Activated naive CD8-positive, alpha-beta T cell (primary cell): Measurements from ENCODE around the gene ZBTB40.

Experiments used
- H3K27ac Mint-ChIP-seq: one replicate; pipeline ENCODE4 v1.8.0; 2021; ENCODE audit warnings: mixed read lengths
- H3K27me3 Mint-ChIP-seq: one replicate; pipeline ENCODE4 v1.8.0; 2021; ENCODE audit warnings: mixed read lengths
- H3K36me3 Mint-ChIP-seq: one replicate; pipeline ENCODE4 v1.8.0; 2021; ENCODE audit warnings: mixed read lengths
- H3K4me1 Mint-ChIP-seq: one replicate; pipeline ENCODE4 v1.8.0; 2021; ENCODE audit warnings: low read depth, mixed read lengths
- H3K4me3 Mint-ChIP-seq: one replicate; pipeline ENCODE4 v1.8.0; 2021; ENCODE audit warnings: mild to moderate bottlenecking, mixed read lengths
- H3K9me3 Mint-ChIP-seq: one replicate; pipeline ENCODE4 v1.8.0; 2021; ENCODE audit warnings: low read depth, mixed read lengths

ZBTB40 gene

GRCh38 chr1:22553991-22554522 is 102.4 kb downstream of the ZBTB40 start:
- peaks cover 25% of the 10 kb centered on the region for H3K27me3 Mint-ChIP-seq
- no peaks in the 10 kb centered on the region for H3K36me3 Mint-ChIP-seq
- H3K4me3 Mint-ChIP-seq, result no peak overlapping the region
- no peaks in the 10 kb centered on the region for H3K4me1 Mint-ChIP-seq
- H3K9me3 Mint-ChIP-seq, result no peaks in the 10 kb centered on the region
- H3K27ac Mint-ChIP-seq, result no peak overlapping the region

DNA sequence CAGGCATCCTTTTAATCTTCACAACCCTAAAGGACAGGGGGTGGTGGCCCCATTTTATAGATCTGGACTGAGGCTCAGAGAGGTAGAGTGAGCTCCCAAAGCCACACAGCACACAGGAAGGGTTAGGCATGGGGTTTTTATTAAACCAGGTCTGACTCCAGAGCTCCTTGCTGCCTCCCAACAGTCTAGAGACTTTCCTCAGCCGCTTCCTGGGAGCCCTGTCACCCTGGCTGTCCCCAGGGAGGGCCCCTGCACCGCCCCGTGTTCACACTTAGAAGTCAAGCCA is 103.7 kb downstream of the ZBTB40 start:
- H3K27me3 Mint-ChIP-seq, result peaks cover 27% of the 10 kb centered on the region
- H3K9me3 Mint-ChIP-seq, result no peaks in the 10 kb centered on the region
- no peaks in the 10 kb centered on the region for H3K4me1 Mint-ChIP-seq
- no peak overlapping the region for H3K27ac Mint-ChIP-seq
- H3K4me3 Mint-ChIP-seq, result no peak overlapping the region
- H3K36me3 Mint-ChIP-seq, result no peaks in the 10 kb centered on the region

DNA sequence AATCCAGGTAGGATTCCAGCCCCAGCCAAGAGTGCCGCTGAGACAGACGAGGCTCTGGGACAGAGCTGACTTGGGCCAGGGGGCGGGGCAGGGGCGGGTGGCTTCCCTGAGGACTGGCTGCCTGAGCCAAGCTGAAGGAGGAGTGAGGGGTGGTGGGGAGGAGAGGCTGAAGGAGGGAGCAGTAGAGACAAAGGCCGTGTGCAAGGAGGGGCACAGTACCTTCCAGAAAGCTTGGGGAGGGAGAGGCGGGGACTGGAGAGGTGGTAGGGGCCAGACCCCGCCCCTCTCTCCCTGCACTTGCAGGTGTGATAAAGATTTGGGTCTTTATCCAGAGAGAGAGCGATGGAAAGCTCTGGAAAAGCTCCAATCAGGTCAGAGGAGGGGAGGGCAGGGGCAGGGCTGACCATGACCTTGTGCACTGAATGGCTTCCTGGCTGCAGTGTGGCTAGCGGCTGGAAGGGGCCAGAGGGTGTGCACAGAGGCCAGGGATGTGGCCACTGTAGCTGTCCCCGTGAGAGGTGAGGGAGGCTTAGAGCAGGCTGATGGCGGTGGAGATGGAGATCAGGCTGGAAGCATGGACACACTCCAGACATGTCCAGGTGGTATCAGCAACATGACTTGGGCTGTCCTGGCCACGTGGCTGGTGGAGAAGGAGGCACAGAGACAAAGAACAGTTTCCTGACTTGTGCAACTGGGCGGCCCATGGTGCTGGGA is 104.9 kb downstream of the ZBTB40 start:
- Mint-ChIP-seq H3K4me1 (no peaks in the 10 kb centered on the region), H3K27me3 (peaks cover 28% of the 10 kb centered on the region), H3K27ac (no peak overlapping the region), H3K36me3 (no peaks in the 10 kb centered on the region), H3K9me3 (no peaks in the 10 kb centered on the region), H3K4me3 (no peak overlapping the region)

DNA sequence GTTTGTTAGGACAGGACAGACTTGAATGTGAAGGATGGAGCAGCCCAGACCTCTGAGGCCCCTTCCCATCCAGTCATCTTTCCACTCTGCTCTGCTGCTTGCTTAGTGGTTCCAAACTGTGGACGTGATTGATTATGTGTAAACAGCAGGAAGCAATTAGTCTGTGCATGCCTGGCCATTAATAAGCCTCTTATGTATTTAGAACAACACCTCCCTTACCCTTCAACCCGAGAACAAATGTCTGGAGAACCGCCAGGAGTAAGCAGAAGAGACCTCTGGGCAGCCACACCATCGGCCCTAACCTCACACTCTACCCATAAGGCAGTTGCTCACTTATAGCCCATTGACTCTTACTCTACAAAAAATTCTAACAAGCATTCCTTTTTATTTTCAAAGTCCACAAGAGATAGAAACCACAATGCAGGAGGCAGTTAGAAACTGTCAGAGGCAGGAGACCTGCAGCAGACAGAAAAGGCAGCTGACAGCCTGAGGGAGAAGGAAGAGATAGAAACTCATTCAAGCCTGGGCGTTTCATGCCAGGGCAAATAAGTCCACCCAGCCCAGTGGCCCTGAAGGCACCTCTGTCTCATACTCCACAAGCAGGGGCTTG is 105.8 kb downstream of the ZBTB40 start:
- peaks cover 36% of the 10 kb centered on the region for H3K27me3 Mint-ChIP-seq
- no peaks in the 10 kb centered on the region for H3K36me3 Mint-ChIP-seq

DNA sequence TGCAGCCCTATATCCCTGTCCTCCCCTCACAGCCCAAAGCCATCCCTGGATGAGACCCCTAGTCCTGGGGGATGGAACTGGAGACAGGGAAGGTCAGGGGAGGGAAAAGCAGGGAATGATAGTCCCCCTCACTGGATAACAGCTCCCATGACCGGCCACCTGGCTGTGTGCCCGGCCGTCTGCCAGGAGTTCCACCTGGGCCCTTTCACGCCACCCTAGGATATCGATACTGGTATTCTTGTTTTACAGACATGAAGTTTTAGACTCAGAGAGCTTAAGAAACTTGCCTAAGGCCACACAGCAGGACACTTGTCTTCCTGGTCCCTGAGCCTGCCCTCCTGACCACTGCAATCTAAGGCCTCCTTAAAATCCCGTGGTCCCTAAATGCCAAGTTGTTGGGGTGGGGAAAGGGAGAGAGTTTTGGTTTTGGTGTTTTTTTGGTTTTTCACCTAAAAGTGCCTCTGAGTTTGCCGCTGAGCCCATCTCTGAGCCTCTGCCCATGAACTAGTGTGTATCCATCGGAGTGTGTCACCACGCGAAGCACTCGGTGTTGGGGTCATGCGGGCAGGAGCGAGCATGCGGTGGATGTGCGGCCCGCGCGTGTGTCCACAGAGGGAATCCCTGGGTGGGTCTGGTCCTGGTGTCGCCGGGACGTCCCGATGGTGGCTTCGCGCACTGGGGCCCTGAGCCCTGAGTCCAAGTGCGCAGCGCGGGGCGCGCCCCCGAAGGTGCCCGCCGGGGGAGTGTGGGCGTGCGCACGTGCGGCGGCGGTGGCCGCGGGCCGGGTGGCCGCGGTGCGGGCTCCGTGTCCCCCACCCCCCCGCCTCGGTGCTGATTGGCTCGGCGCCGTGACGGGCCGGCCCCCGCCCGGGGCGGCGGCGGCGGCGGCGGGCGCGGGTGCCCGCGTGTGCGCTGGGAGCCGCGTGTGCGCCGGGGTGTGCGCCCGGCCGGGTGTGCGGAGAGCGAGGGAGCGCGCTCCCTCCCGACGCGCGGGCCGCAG is 111.2 kb downstream of the ZBTB40 start, which contains the start of gene EPHA8:
Gene EPHA8, plus strand, starts transcription at position 906 of the 1,000 bp plus-strand sequence. CDS start 147 bp downstream, outside the sequence.
- no peaks in the 10 kb centered on the region for H3K36me3 Mint-ChIP-seq
- peaks cover 29% of the 10 kb centered on the region for H3K27me3 Mint-ChIP-seq
- H3K4me1 Mint-ChIP-seq, result peaks cover 4% of the 10 kb centered on the region
- peak within 1 kb of the TSS; percentile 54 for H3K4me3 Mint-ChIP-seq
- no peak within 1 kb of the TSS for H3K27ac Mint-ChIP-seq
- no peaks in the 10 kb centered on the region for H3K9me3 Mint-ChIP-seq

More for the DNA sequence above, 105.8 kb downstream of the ZBTB40 start:
- Mint-ChIP-seq H3K4me1 (no peaks in the 10 kb centered on the region), H3K27ac (no peak overlapping the region), H3K4me3 (no peak overlapping the region), H3K9me3 (no peaks in the 10 kb centered on the region)

DNA sequence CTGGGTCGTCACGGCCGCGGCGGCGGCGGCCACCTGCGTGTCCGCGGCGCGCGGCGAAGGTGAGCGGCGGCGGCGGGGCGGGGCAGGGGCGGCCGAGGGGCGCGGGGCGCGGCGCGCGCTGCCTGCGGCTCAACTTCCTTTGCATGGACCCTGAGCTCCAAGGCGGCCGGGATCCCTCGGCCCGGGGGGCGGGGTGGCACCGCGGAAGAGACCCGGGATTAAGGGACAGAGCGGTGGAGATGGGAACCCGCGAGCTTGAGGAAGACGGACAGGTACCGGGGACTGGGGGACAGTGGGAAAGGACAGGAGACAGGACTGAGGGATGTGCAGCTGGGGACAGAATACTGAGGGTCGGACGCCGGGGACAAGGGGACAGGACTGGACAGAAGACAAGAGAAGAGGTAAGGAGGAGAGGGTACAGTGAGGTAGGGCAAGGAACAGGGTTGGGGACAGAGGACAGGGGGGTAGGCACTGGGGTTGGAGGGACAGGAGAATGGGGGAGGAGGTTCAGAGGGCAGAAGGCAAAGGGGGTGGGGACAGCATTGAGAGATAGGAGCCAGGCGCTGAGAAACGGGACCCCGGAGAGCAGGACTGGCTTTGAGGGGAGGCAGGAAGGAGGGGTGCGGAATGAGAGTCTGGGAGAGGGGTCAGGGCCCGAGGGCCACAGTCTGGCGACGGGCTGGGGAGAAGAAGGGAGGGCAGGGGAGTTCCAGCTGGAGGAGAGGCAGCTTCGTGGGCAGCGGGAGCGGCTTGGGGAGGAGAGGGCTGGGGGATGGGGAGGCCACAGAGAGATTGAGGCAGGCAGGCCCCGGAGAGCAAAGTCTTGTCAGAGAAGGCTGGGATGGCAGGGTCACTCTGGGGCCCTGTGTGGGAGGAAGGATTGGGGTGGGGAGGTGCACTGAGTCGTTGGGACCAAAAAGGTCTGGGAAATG is 112.3 kb downstream of the ZBTB40 start:
- H3K4me3 Mint-ChIP-seq, result peak overlapping the region; percentile 47
- H3K4me1 Mint-ChIP-seq, result peaks cover 4% of the 10 kb centered on the region
- peaks cover 29% of the 10 kb centered on the region for H3K27me3 Mint-ChIP-seq
- no peaks in the 10 kb centered on the region for H3K36me3 Mint-ChIP-seq
- no peak overlapping the region for H3K27ac Mint-ChIP-seq
- H3K9me3 Mint-ChIP-seq, result no peaks in the 10 kb centered on the region

- H3K27ac Mint-ChIP-seq, result no peak overlapping the region
Observed at GRCh38 chr1:22566161-22566560, 114.5 kb downstream of the ZBTB40 start.

GRCh38 chr1:22567197-22567596 is 115.5 kb downstream of the ZBTB40 start:
- Mint-ChIP-seq H3K27ac (no peak overlapping the region), H3K4me3 (no peak overlapping the region), H3K36me3 (no peaks in the 10 kb centered on the region), H3K4me1 (peaks cover 4% of the 10 kb centered on the region), H3K9me3 (no peaks in the 10 kb centered on the region), H3K27me3 (peaks cover 15% of the 10 kb centered on the region)

More at GRCh38 chr1:22566161-22566560, 114.5 kb downstream of the ZBTB40 start:
- no peak overlapping the region for H3K4me3 Mint-ChIP-seq
- H3K9me3 Mint-ChIP-seq, result no peaks in the 10 kb centered on the region
- H3K36me3 Mint-ChIP-seq, result no peaks in the 10 kb centered on the region
- peaks cover 25% of the 10 kb centered on the region for H3K27me3 Mint-ChIP-seq
- peaks cover 4% of the 10 kb centered on the region for H3K4me1 Mint-ChIP-seq

DNA sequence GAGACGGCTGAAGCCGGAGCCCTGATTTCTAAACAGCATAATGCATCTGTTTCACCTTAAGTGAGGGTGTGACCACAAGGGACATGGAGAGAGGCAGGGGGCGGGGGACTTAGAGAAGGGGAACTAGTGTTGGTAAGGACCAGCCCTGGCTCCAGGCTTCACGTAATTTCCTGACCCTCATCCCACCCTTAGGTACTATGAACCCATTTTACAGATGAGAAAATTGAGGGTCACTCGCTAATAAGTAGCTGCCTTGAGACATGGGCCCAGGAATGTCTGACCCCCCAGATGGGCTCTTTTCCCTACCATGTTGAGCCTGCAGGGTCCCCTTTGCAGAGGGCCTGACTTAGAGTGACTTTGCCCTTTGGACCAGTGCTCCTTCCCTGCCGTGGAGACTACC is 116.3 kb downstream of the ZBTB40 start:
- Mint-ChIP-seq H3K27ac (no peak overlapping the region), H3K36me3 (no peaks in the 10 kb centered on the region), H3K4me3 (no peak overlapping the region), H3K9me3 (no peaks in the 10 kb centered on the region), H3K4me1 (peaks cover 4% of the 10 kb centered on the region), H3K27me3 (peaks cover 13% of the 10 kb centered on the region)

DNA sequence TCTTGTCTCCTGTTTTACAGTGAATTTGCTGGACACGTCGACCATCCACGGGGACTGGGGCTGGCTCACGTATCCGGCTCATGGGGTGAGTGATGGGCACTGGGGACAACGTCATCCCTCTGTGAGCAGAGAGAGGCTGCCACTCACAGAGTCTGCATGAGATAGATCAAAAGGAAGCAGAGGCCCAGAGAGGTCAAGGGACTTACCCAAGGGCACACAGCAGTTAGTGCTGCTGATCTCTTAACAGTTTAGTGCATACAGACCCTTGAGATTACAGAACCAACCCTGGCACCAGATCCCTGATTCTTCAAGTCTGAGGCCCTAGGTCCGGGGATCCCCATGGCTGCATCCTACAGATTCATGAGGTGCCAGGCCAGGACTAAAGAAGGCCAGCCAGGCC is 117.6 kb downstream of the ZBTB40 start:
- Mint-ChIP-seq H3K4me3 (no peak overlapping the region), H3K36me3 (no peaks in the 10 kb centered on the region), H3K4me1 (peaks cover 2% of the 10 kb centered on the region), H3K9me3 (no peaks in the 10 kb centered on the region), H3K27me3 (peaks cover 12% of the 10 kb centered on the region), H3K27ac (no peak overlapping the region)

DNA sequence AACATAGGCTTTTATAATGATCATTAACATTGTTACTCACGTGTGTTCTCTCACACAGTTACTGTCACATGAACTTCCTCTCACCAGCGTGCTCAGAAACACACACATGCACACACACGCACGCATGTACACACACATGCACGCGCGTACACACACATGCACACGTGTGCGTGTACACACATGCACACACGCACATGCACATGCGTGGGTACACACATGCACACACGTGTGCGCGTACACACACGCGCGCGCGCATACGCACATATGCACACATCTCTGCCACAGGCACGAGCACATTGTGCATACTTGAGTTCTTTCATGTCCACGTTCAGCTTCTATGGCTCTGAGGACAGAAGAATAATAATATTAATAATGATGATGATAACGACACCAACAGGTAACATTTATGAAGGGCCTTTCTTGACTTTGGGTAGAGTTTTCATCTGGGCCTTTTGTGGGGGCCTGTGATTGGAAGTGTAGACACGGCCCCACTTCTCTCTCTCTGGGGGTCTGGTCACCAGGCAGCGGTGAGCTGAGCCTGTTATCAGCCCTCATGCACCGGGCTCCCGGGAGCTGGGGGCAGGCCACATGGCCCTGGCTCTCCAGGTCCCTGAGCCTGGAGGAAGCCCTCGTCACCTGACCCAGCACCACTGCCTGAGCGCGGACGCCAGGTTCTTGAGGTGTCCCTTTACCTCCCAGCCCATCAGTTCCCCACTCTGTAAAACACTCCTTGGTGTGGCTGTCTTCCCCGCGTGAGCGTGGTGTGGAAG is 118.7 kb downstream of the ZBTB40 start:
- Mint-ChIP-seq H3K27ac (no peak overlapping the region), H3K36me3 (no peaks in the 10 kb centered on the region), H3K4me3 (no peak overlapping the region), H3K9me3 (no peaks in the 10 kb centered on the region), H3K4me1 (no peaks in the 10 kb centered on the region), H3K27me3 (peaks cover 9% of the 10 kb centered on the region)

DNA sequence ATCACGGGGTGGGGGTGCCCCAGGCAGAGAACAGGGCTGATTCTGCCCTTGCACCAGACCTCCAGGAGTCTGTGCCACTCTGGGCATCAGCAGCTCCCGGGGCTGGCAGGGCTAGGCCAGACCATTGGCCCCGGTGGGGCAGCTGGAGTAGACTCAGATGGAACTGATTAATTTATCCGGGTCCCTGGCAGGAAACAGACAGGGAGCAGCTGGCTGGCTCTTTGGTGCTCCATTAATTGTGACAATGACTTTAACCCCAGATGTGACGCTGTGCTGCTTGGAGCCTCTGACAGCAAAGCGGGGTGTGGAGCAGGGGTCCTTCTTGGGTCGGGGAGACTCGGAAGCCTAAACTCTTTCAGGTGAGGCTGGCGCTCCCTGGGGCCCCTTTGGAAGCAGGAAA is 121.2 kb downstream of the ZBTB40 start:
- Mint-ChIP-seq H3K4me1 (no peaks in the 10 kb centered on the region), H3K27me3 (peaks cover 8% of the 10 kb centered on the region), H3K9me3 (no peaks in the 10 kb centered on the region), H3K4me3 (no peak overlapping the region), H3K27ac (no peak overlapping the region), H3K36me3 (no peaks in the 10 kb centered on the region)

- Mint-ChIP-seq H3K27me3 (peaks cover 8% of the 10 kb centered on the region), H3K9me3 (no peaks in the 10 kb centered on the region), H3K4me3 (no peak overlapping the region)
Observed at GRCh38 chr1:22573237-22573636, 121.6 kb downstream of the ZBTB40 start.

More at GRCh38 chr1:22573237-22573636, 121.6 kb downstream of the ZBTB40 start:
- Mint-ChIP-seq H3K36me3 (no peaks in the 10 kb centered on the region), H3K4me1 (no peaks in the 10 kb centered on the region), H3K27ac (no peak overlapping the region)
